ENCODE measurements around the gene CELSR3. TPM values are rescaled to one million over a fixed set of nuclear protein-coding genes. Genes with fewer than 3 reads are reported as not detected.

Gene CELSR3
- polyA plus RNA-seq, 4 donors = 0.27 to 2.8 (median 1.1) TPM

DNA sequence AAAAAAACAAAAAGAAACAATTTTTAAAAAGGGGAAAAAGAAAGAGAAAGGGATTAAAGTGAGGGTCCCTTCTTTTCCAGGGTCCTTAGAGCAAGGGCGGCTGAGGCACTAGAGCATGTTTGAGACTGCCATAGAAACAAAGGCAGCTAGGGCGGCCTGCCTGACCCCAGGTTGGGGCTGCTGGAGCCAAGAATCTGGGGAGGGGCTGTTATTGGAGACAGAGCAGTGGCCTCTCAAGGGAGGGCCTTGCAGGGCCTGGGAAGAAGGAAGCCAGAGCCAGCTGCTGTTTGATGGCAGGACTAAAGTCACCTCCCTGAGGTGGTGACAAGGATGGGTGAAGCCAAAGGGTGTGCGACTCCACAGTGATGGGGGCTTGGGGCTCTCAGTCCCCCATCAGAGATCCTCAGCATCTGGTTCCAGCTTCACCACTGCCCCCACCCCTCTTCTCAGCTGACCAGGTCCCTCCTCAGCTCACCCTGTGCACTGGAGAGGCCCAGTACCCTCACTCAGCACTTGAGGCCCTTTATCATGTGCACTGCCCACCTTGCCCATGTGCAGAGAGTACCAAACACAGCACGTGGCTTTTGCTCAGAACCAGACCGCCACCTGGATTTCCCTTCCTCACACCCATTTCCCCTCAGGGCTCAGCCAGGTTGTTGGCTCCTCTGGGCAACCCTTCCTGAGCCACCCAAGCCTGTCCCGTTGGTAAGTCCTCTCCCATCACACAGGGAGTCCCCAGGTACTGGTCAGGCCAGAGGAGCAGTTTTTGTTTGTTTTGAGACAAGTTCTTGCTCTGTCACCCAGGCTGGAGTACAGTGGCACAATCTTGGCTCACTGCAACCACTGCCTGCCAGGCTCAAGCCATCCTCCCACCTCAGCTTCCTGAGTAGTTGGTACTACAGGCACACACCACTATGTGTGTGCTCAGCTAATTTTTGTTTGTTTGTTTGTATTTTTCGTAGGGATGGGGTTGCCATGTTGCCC, 42.9 kb downstream of the CELSR3 start:
- no peak for DNase-seq
- H3K9me3 ChIP-seq (ENCODE audit: control insufficient read depth in 2 of 2, insufficient read depth in 1 of 2, low read depth in 1 of 2, low read length in 1 of 2) = peaks cover 0 to 25% of the 10 kb centered on the region in 2 donors
- H3K4me3 ChIP-seq (ENCODE audit: low read depth in 1 of 3, low read length in 3 of 3) = no peak overlapping the region
- H3K27me3 ChIP-seq (ENCODE audit: control insufficient read depth in 3 of 3, insufficient read depth in 3 of 3, low read length in 3 of 3) = no peaks in the 10 kb centered on the region
- WGBS, 3 donors = 87 to 91% (median 87%) methylated on average over 7 of the region's 7 CpGs
- no peak overlapping the region for H3K27ac ChIP-seq (ENCODE audit: low read depth in 1 of 3, low read length in 2 of 3)
- peaks cover 0 to 24% (median 0%) of the 10 kb centered on the region in 3 donors for H3K36me3 ChIP-seq (ENCODE audit: control insufficient read depth in 3 of 3, insufficient read depth in 2 of 3, low read depth in 1 of 3, low read length in 3 of 3)
- no peak for FAIRE-seq
- peaks cover 0 to 31% (median 0%) of the 10 kb centered on the region in 3 donors for H3K4me1 ChIP-seq (ENCODE audit: control insufficient read depth in 3 of 3, insufficient read depth in 2 of 3, low read depth in 1 of 3, low read length in 2 of 3)

DNA sequence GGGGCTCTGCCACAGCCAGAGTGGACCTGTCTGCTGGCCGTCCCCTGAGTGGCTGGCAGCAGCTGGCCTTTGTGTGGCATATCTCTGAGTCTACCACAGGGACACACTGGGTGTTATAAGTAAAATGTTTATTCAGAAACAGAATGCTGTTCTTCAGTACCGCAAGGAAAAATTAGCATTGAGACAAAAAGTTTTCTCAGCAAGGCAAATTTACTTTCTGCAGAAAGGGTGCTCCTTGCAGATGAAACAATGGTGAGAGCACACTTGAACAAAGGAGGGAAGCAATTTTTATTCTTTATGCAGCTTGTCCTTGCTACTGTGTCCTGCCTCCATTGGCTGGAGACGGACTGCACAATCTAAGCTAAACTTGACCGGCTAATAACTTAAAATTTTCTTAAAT, 45.1 kb downstream of the CELSR3 start:
- Histone ChIP-seq H3K9me3 (ENCODE audit: control insufficient read depth in 2 of 2, insufficient read depth in 1 of 2, low read depth in 1 of 2, low read length in 1 of 2) (peaks cover 0 to 25% of the 10 kb centered on the region in 2 donors), H3K27me3 (ENCODE audit: control insufficient read depth in 3 of 3, insufficient read depth in 3 of 3, low read length in 3 of 3) (no peaks in the 10 kb centered on the region), H3K27ac (ENCODE audit: low read depth in 1 of 3, low read length in 2 of 3) (no peak overlapping the region), H3K4me3 (ENCODE audit: low read depth in 1 of 3, low read length in 3 of 3) (no peak overlapping the region), H3K4me1 (ENCODE audit: control insufficient read depth in 3 of 3, insufficient read depth in 2 of 3, low read depth in 1 of 3, low read length in 2 of 3) (peaks cover 0 to 22% (median 0%) of the 10 kb centered on the region in 3 donors), H3K36me3 (ENCODE audit: control insufficient read depth in 3 of 3, insufficient read depth in 2 of 3, low read depth in 1 of 3, low read length in 3 of 3) (peaks cover 0 to 18% (median 0%) of the 10 kb centered on the region in 3 donors)
- FAIRE-seq = no peak
- 95 to 96% (median 96%) methylated on average over 4 of the region's 4 CpGs for WGBS, 3 donors
- no peak for DNase-seq

DNA sequence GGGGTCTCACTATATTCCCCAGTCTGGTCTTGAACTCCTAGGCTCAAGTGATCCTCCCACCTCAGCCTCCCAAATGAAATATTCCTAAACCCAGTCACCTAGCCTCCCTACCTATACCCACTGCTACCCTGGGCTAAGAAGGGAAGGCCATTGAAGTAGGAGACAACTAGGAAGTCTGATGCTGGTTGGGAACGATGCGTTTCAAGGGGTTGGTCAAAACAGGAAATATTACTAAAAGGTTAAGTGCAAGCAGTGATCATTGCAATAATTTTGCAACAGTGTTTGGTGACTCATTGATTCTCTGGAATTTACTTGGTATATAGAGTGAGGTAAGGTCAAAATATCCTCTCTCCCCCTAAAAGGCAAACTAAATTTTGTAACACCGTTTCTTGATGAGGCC, 48.6 kb downstream of the CELSR3 start:
- no peaks in the 10 kb centered on the region for H3K36me3 ChIP-seq (ENCODE audit: control insufficient read depth in 3 of 3, insufficient read depth in 2 of 3, low read depth in 1 of 3, low read length in 3 of 3)
- FAIRE-seq = no peak
- 55 to 71% (median 58%) methylated on average over 3 of the region's 3 CpGs for WGBS, 3 donors
- peaks cover 0 to 25% of the 10 kb centered on the region in 2 donors for H3K9me3 ChIP-seq (ENCODE audit: control insufficient read depth in 2 of 2, insufficient read depth in 1 of 2, low read depth in 1 of 2, low read length in 1 of 2)
- no peak overlapping the region for H3K4me3 ChIP-seq (ENCODE audit: low read depth in 1 of 3, low read length in 3 of 3)
- H3K4me1 ChIP-seq (ENCODE audit: control insufficient read depth in 3 of 3, insufficient read depth in 2 of 3, low read depth in 1 of 3, low read length in 2 of 3) = peaks cover 0 to 8% (median 0%) of the 10 kb centered on the region in 3 donors
- H3K27ac ChIP-seq (ENCODE audit: low read depth in 1 of 3, low read length in 2 of 3) = no peak overlapping the region
- H3K27me3 ChIP-seq (ENCODE audit: control insufficient read depth in 3 of 3, insufficient read depth in 3 of 3, low read length in 3 of 3) = peaks cover 0 to 3% (median 0%) of the 10 kb centered on the region in 3 donors
- no peak for DNase-seq

GRCh38 chr3:48612309-48612708, 50.4 kb downstream of the CELSR3 start:
- H3K4me1 ChIP-seq (ENCODE audit: control insufficient read depth in 3 of 3, insufficient read depth in 2 of 3, low read depth in 1 of 3, low read length in 2 of 3) = peaks cover 0 to 2% (median 0%) of the 10 kb centered on the region in 3 donors
- WGBS, 3 donors = 51 to 64% (median 52%) methylated on average over 1 of the region's 1 CpG
- H3K27me3 ChIP-seq (ENCODE audit: control insufficient read depth in 3 of 3, insufficient read depth in 3 of 3, low read length in 3 of 3) = peaks cover 0 to 3% (median 0%) of the 10 kb centered on the region in 3 donors
- H3K9me3 ChIP-seq (ENCODE audit: control insufficient read depth in 2 of 2, insufficient read depth in 1 of 2, low read depth in 1 of 2, low read length in 1 of 2) = peaks cover 0 to 15% of the 10 kb centered on the region in 2 donors
- H3K4me3 ChIP-seq (ENCODE audit: low read depth in 1 of 3, low read length in 3 of 3) = no peak overlapping the region
- no peak for FAIRE-seq
- H3K36me3 ChIP-seq (ENCODE audit: control insufficient read depth in 3 of 3, insufficient read depth in 2 of 3, low read depth in 1 of 3, low read length in 3 of 3) = peaks cover 0 to 7% (median 0%) of the 10 kb centered on the region in 3 donors
- H3K27ac ChIP-seq (ENCODE audit: low read depth in 1 of 3, low read length in 2 of 3) = no peak overlapping the region
- no peak for DNase-seq

- Histone ChIP-seq H3K36me3 (ENCODE audit: control insufficient read depth in 3 of 3, insufficient read depth in 2 of 3, low read depth in 1 of 3, low read length in 3 of 3) (peaks cover 8 to 30% (median 10%) of the 10 kb centered on the region in 3 donors), H3K4me1 (ENCODE audit: control insufficient read depth in 3 of 3, insufficient read depth in 2 of 3, low read depth in 1 of 3, low read length in 2 of 3) (peaks cover 0 to 2% (median 0%) of the 10 kb centered on the region in 3 donors), H3K9me3 (ENCODE audit: control insufficient read depth in 2 of 2, insufficient read depth in 1 of 2, low read depth in 1 of 2, low read length in 1 of 2) (no peaks in the 10 kb centered on the region), H3K27ac (ENCODE audit: low read depth in 1 of 3, low read length in 2 of 3) (peak within 1 kb of the TSS; percentile 61 to 85 (median 81)), H3K4me3 (ENCODE audit: low read depth in 1 of 3, low read length in 3 of 3) (peak within 1 kb of the TSS; percentile 85 to 97 (median 90)), H3K27me3 (ENCODE audit: control insufficient read depth in 3 of 3, insufficient read depth in 3 of 3, low read length in 3 of 3) (peaks cover 0 to 3% (median 0%) of the 10 kb centered on the region in 3 donors)
- FAIRE-seq = no peak
- DNase-seq = peak; percentile 91 to 97
- 2 to 4% (median 2%) methylated on average over 69 to 86 of the region's 86 CpGs for whole genome bisulfite sequencing, 3 donors
Measured at GRCh38 chr3:48609088-48610005, 53.3 kb downstream of the CELSR3 start, which contains the start of gene UQCRC1. Gene UQCRC1 (minus strand): TSS chr3:48609646. CDS start chr3:48609620, 26 bp downstream.

GRCh38 chr3:48607519-48607918, 55.2 kb downstream of the CELSR3 start:
- no peak for DNase-seq

DNA sequence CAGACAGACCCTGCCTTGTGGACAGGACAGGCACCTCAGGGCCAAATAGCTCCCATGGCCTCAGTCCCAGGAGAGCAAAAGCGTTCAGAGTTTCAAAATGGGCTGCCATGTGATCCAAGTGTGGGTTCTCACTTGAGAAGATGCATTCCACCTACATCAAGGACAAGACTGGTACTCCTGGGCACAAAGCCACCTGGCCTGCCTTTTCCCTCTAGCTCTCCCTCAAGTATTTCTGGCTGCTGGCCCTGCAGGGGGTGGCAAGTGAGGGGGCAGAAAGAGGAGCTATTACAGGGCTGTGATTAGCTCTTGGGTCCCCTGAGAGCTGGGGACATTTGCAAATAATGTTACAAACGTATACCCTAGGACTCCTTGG, 61.1 kb downstream of the CELSR3 start:
- 75 to 92% (median 80%) methylated on average over 2 of the region's 2 CpGs for WGBS, 3 donors
- no peak for FAIRE-seq
- peaks cover 20 to 98% (median 51%) of the 10 kb centered on the region in 3 donors for H3K36me3 ChIP-seq (ENCODE audit: control insufficient read depth in 3 of 3, insufficient read depth in 2 of 3, low read depth in 1 of 3, low read length in 3 of 3)

More at GRCh38 chr3:48607519-48607918, 55.2 kb downstream of the CELSR3 start:
- WGBS, 3 donors = 92 to 96% (median 95%) methylated on average over 5 of the region's 5 CpGs
- H3K4me1 ChIP-seq (ENCODE audit: control insufficient read depth in 3 of 3, insufficient read depth in 2 of 3, low read depth in 1 of 3, low read length in 2 of 3) = peaks cover 0 to 2% (median 0%) of the 10 kb centered on the region in 3 donors
- no peak for FAIRE-seq
- H3K36me3 ChIP-seq (ENCODE audit: control insufficient read depth in 3 of 3, insufficient read depth in 2 of 3, low read depth in 1 of 3, low read length in 3 of 3) = peaks cover 15 to 49% (median 26%) of the 10 kb centered on the region in 3 donors
- peaks cover 0 to 3% (median 0%) of the 10 kb centered on the region in 3 donors for H3K27me3 ChIP-seq (ENCODE audit: control insufficient read depth in 3 of 3, insufficient read depth in 3 of 3, low read length in 3 of 3)
- no peak overlapping the region for H3K4me3 ChIP-seq (ENCODE audit: low read depth in 1 of 3, low read length in 3 of 3)
- H3K27ac ChIP-seq (ENCODE audit: low read depth in 1 of 3, low read length in 2 of 3) = no peak overlapping the region
- H3K9me3 ChIP-seq (ENCODE audit: control insufficient read depth in 2 of 2, insufficient read depth in 1 of 2, low read depth in 1 of 2, low read length in 1 of 2) = no peaks in the 10 kb centered on the region

More for the DNA sequence above, 61.1 kb downstream of the CELSR3 start:
- no peak overlapping the region for H3K4me3 ChIP-seq (ENCODE audit: low read depth in 1 of 3, low read length in 3 of 3)
- DNase-seq = no peak
- H3K4me1 ChIP-seq (ENCODE audit: control insufficient read depth in 3 of 3, insufficient read depth in 2 of 3, low read depth in 1 of 3, low read length in 2 of 3) = no peaks in the 10 kb centered on the region
- no peaks in the 10 kb centered on the region for H3K9me3 ChIP-seq (ENCODE audit: control insufficient read depth in 2 of 2, insufficient read depth in 1 of 2, low read depth in 1 of 2, low read length in 1 of 2)
- H3K27ac ChIP-seq (ENCODE audit: low read depth in 1 of 3, low read length in 2 of 3) = no peak overlapping the region
- no peaks in the 10 kb centered on the region for H3K27me3 ChIP-seq (ENCODE audit: control insufficient read depth in 3 of 3, insufficient read depth in 3 of 3, low read length in 3 of 3)

Measured in small intestine (tissue), 7 donors.